GM23338 (cell line): ENCODE results near the gene ADGRD1. TPM values are rescaled to one million over a fixed set of nuclear protein-coding genes. Genes with fewer than 3 reads are reported as not detected.

Experiments used
- CREB1 ChIP-seq: fragments of 250-450 bp; sonication (Bioruptor Pico); IDR thresholded peaks from 2 replicates; pipeline ENCODE4 v1.5.0; 2020; ENCODE audit warnings: low read depth, mild to moderate bottlenecking, moderate library complexity
- CTCF ChIP-seq, 2 experiments: fragments of 200-600 bp in 1 of 2; sonication (generic) in 1 of 2; conservative IDR thresholded peaks; 2 replicates each; pipeline versions ENCODE4 v1.5.1 to v1.6.1; 2016 to 2017; ENCODE audit warnings: antibody characterized with exemption in 2 of 2, low read depth in 2 of 2, mild to moderate bottlenecking in 2 of 2, moderate library complexity in 1 of 2
- ETS1 ChIP-seq: IDR thresholded peaks from 2 replicates; pipeline ENCODE4 v1.6.1; 2016; ENCODE audit warnings: antibody characterized with exemption
- EZH2 ChIP-seq: fragments of 200-600 bp; sonication (generic); IDR thresholded peaks from one replicate; pipeline ENCODE4 v1.8.0; 2017; ENCODE audit warnings: antibody characterized with exemption, mild to moderate bottlenecking, low read depth; ENCODE audit not compliant: unreplicated experiment
- EZH2phosphoT487 ChIP-seq: fragments of 200-600 bp; sonication (generic); IDR thresholded peaks from one replicate; pipeline ENCODE4 v1.8.1; 2018; ENCODE audit warnings: antibody characterized with exemption; ENCODE audit not compliant: unreplicated experiment
- JUNB ChIP-seq: IDR thresholded peaks from one replicate; pipeline ENCODE4 v1.6.1; 2016; ENCODE audit warnings: antibody characterized with exemption; ENCODE audit not compliant: unreplicated experiment
- NANOG ChIP-seq: IDR thresholded peaks from 2 replicates; pipeline ENCODE4 v1.6.1; 2016; ENCODE audit warnings: antibody characterized with exemption, borderline replicate concordance
- POLR2AphosphoS5 ChIP-seq: IDR thresholded peaks from 2 replicates; pipeline ENCODE4 v1.6.1; 2016; ENCODE audit warnings: antibody characterized with exemption, low read depth
- REST ChIP-seq: IDR thresholded peaks from one replicate; pipeline ENCODE4 v1.6.1; 2018; ENCODE audit warnings: antibody characterized with exemption; ENCODE audit not compliant: unreplicated experiment
- STAT1 ChIP-seq: IDR thresholded peaks from one replicate; pipeline ENCODE4 v1.6.1; 2016; ENCODE audit warnings: antibody characterized with exemption; ENCODE audit not compliant: unreplicated experiment
- ZNF114 ChIP-seq: fragments of 250-450 bp; sonication (Bioruptor Pico); IDR thresholded peaks from 2 replicates; pipeline ENCODE4 v1.5.0; 2020; ENCODE audit warnings: mild to moderate bottlenecking, moderate library complexity
- ZNF331 ChIP-seq: fragments of 250-450 bp; sonication (Bioruptor Pico); IDR thresholded peaks from 2 replicates; pipeline ENCODE4 v1.5.0; 2020; ENCODE audit warnings: low read depth, mild to moderate bottlenecking, moderate library complexity
- polyA plus RNA-seq: library from polyadenylated mRNA; unstranded; fragments of >200 nt; fragmentation: Nextera tagmentation; extraction: Ambion mirVana; gene quantifications from 2 replicates; pipeline ENCODE4 v1.2.1, GENCODE V29; 2016
- total RNA-seq: library from RNA; depleted of rRNA; stranded (reverse); fragments of >200 nt; shearing (Covaris generic); gene quantifications from 2 replicates; pipeline ENCODE4 v1.2.3, GENCODE V29; 2014

ADGRD1 gene
- total and polyA plus RNA-seq, 2 experiments from 2014 or later: 1.4 TPM; not detected in 1

DNA sequence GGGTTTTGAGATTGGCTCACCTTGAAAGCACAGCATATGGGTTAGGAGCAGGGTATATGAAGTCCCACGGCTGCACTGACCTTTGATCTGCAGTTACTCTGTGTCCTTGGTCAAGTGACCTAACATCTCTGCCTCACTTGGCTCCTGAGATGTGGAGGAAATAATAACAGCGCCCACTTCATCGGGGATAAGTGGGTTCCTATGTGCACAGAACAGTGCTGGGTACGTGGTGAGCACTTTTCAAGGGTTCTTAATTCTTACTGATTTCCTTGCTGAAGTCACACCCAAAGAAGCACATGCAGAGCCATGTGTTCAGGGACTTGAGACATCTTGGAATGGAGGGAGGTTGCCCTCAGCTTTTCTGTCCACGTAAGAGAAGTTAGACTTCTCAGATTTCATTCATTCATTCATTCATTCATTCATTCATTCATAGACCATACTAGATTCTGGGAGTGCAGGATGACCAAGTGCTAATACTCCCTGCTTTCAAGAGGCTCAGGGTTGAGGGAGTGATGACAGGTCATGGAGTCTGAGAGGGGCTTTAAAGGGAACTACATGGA, 39.4 kb downstream of the ADGRD1 start (continued):
- TF ChIP-seq CTCF (conservative IDR thresholded peaks at IDR 0.05; ENCODE audit: low read depth in 2 of 2) (no peak), EZH2 (no peak), REST (no peak), ZNF114 (CRISPR knock-in tag) (no peak), CREB1 (no peak), ZNF331 (no peak), JUNB (no peak), ETS1 (no peak), POLR2AphosphoS5 (no peak), NANOG (no peak), EZH2phosphoT487 (no peak), STAT1 (no peak)
